ENCODE results near the gene AKAP13.

DNA sequence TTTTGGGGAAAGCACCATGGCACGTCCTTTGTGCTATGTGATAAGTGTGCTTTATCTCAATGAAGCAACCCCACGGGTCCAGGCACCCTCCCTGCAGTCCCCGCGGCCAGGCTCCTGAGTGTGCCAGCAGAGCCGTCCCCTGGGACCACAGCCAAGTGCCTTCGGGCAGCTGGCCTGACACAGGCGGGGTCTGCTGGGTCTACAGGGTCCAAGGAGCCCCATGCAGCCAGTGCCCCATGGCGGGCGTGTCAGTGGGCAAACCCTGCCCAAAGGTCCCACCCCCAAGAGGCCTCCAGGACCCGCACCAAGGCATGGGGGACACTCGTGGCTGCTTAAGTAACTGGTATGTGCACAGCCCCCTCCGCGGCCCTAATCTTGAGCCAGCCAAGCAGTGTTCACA is 379.0 kb downstream of the AKAP13 start:
- TF ChIP-seq, protein P1, sequence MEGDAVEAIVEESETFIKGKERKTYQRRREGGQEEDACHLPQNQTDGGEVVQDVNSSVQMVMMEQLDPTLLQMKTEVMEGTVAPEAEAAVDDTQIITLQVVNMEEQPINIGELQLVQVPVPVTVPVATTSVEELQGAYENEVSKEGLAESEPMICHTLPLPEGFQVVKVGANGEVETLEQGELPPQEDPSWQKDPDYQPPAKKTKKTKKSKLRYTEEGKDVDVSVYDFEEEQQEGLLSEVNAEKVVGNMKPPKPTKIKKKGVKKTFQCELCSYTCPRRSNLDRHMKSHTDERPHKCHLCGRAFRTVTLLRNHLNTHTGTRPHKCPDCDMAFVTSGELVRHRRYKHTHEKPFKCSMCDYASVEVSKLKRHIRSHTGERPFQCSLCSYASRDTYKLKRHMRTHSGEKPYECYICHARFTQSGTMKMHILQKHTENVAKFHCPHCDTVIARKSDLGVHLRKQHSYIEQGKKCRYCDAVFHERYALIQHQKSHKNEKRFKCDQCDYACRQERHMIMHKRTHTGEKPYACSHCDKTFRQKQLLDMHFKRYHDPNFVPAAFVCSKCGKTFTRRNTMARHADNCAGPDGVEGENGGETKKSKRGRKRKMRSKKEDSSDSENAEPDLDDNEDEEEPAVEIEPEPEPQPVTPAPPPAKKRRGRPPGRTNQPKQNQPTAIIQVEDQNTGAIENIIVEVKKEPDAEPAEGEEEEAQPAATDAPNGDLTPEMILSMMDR (IDR thresholded peaks at IDR 0.05; ENCODE audit: low read depth, low read length): no peak
- TF ChIP-seq POLR2A (IDR thresholded peaks at IDR 0.05; ENCODE audit: extremely low read depth, insufficient read length) (no peak), MYC (IDR thresholded peaks at IDR 0.05; ENCODE audit: low read depth, low read length) (no peak)
- TF ChIP-seq, protein P2, sequence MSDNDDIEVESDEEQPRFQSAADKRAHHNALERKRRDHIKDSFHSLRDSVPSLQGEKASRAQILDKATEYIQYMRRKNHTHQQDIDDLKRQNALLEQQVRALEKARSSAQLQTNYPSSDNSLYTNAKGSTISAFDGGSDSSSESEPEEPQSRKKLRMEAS (IDR thresholded peaks at IDR 0.05; ENCODE audit: low read depth, low read length): no peak

Measured in NB4 (cell line).